HG03196 (cell line): ENCODE data around the gene FUT2.
"Not testable (repeated sequence)": the region's sequence is repeated elsewhere in the genome, so short reads cannot be mapped to it uniquely, and the experiment has no call there.

Experiments used
- ATAC-seq: cut with Tn5 transposase; IDR thresholded peaks from one replicate; pipeline ENCODE4 v1.9.1; 2021; ENCODE audit not compliant: unreplicated experiment

Gene FUT2

GRCh38 chr19:48670699-48671445 is 24.9 kb upstream of the FUT2 start:
- ATAC-seq: no peak

- no peak for ATAC-seq
Measured at GRCh38 chr19:48671446-48671995, 24.2 kb upstream of the FUT2 start.

- no peak for ATAC-seq
Measured at GRCh38 chr19:48672994-48673393, 22.8 kb upstream of the FUT2 start, which contains the start of gene NTN5. Gene NTN5 (minus strand): TSS chr19:48673017. CDS start chr19:48670986, 2,031 bp downstream.

GRCh38 chr19:48673436-48674100 is 22.2 kb upstream of the FUT2 start:
- no peak for ATAC-seq

GRCh38 chr19:48674216-48674809 is 21.5 kb upstream of the FUT2 start:
- ATAC-seq: no peak

- no peak for ATAC-seq
Measured at GRCh38 chr19:48674921-48675824, 20.6 kb upstream of the FUT2 start.

GRCh38 chr19:48676487-48676886 is 19.3 kb upstream of the FUT2 start:
- ATAC-seq: no peak

GRCh38 chr19:48676887-48677286 is 18.9 kb upstream of the FUT2 start:
- no peak for ATAC-seq

- ATAC-seq: no peak
Measured at GRCh38 chr19:48678201-48678600, 17.6 kb upstream of the FUT2 start.

- ATAC-seq: not testable (repeated sequence)
Measured at GRCh38 chr19:48680006-48680405, 15.8 kb upstream of the FUT2 start.

GRCh38 chr19:48680436-48681126 is 15.2 kb upstream of the FUT2 start:
- ATAC-seq: no peak

- no peak for ATAC-seq
Measured at GRCh38 chr19:48681127-48681470, 14.7 kb upstream of the FUT2 start.

GRCh38 chr19:48683349-48683748 is 12.4 kb upstream of the FUT2 start:
- ATAC-seq: no peak

GRCh38 chr19:48685583-48685982 is 10.2 kb upstream of the FUT2 start:
- no peak for ATAC-seq

- ATAC-seq: no peak
Measured at GRCh38 chr19:48686088-48686487, 9.7 kb upstream of the FUT2 start.

GRCh38 chr19:48686637-48687036 is 9.1 kb upstream of the FUT2 start:
- ATAC-seq: not testable (repeated sequence)

GRCh38 chr19:48687776-48688175 is 8.0 kb upstream of the FUT2 start:
- ATAC-seq: no peak

- ATAC-seq: no peak
Measured at GRCh38 chr19:48689449-48689848, 6.3 kb upstream of the FUT2 start.

GRCh38 chr19:48693629-48694028 is 2.1 kb upstream of the FUT2 start:
- not testable (repeated sequence) for ATAC-seq

GRCh38 chr19:48696353-48697010 is 711 bp downstream of the FUT2 start:
- ATAC-seq: no peak
